ENCODE measurements around the gene HABP4. TPM values are rescaled to one million over a fixed set of nuclear protein-coding genes. Genes with fewer than 3 reads are reported as not detected.

HABP4 gene
- total RNA-seq, 1 donor from 2014 or later = 6.9 TPM

GRCh38 chr9:96476013-96476412 lies 26.0 kb downstream of the HABP4 start:
- DNase-seq (ENCODE audit: low read depth in 2 of 2) = no peak

DNA sequence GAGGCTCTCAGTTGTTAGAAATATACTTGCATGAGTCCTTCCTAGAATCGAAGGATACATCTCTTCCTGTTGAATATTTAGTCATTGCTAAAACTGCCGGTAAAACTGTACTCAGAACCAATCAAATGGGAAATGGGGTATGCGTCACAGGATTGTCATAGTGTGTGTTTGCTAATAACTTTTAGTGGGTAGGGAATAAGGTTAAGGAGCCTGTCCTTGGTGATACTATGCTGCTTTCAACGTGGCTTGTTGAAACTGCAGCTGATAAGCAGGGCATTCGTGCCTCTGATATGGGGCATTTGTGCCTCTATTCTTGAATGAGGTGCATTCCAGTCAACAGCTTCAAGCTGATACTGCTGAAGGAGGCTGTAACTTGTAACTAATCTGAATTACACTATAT lies 26.6 kb downstream of the HABP4 start:
- peak in 1 of 2 donors; percentile 79 for DNase-seq (ENCODE audit: low read depth in 2 of 2)

- no peak for DNase-seq (ENCODE audit: low read depth in 2 of 2)
Measured at GRCh38 chr9:96478829-96479371, 28.9 kb downstream of the HABP4 start.

DNA sequence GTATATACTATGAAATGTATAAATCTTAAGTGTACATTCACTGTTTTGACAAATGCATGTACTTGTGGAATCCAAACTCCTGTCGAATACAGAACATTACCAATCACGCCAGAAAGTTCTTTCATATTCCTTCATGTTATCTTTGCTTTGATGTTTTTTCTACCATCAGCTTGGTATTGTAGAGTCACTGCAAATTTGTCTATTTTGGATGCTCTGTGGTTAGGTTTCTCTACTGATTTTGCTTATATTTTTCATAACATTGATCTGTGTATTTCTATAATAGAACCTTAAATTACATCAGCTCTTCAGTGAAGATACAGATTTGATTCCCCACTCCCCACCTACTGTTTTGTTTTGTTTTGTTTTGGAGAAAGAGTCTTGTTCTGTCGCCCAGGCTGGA lies 30.8 kb downstream of the HABP4 start:
- DNase-seq (ENCODE audit: low read depth in 2 of 2) = no peak

GRCh38 chr9:96482476-96482875 lies 32.5 kb downstream of the HABP4 start:
- no peak for DNase-seq (ENCODE audit: low read depth in 2 of 2)

DNA sequence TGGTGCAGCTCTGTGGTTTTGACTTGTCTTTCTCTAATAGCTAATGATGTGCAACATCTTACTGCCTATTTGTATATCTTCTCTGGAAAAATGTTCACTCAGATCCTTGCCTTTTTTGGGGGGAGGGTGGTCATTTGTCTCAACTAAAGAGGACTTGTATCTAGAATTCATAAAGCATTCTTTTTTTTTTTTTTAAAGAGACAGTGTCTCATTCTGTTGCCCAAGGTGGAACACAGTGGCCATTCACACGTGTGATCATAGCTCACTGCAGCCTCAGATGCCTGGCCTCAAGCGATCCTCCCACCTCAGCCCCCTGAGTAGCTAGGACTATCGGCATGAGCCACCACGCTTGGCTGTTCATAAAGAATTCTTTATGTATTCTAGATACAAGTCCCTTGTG lies 33.2 kb downstream of the HABP4 start:
- DNase-seq (ENCODE audit: low read depth in 2 of 2) = no peak

DNA sequence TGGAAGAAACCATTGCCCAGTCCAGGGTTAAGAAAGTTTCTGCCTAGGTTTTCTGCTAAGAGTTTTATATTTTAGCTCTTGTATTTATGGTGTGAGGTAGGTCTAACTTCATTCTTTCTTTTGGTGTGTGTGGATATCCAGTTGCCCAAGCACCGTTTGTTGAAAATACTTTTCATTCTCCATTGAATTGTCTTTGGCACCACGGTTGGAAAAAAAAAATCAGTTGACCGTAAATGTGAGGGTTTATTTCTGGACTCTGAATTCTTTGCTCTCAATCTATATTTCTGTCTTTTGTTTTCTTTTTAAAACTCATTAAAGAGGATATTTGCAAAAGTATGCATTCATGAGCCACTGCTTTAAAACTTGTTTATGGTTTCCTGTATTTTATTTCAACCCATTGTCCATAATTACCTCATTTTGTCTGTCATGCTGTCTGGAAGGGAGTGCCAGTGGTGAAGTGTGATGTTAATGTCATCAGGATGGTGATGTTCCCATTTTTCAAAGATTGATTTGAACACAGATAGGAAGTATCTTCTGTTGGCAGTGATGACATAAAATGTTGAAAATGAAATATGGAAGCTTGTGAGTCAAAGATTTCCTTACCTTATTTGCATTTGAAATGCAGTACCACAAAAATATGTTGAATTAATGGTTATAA lies 33.9 kb downstream of the HABP4 start:
- peak in 1 of 2 donors; percentile 86 for DNase-seq (ENCODE audit: low read depth in 2 of 2)

GRCh38 chr9:96484521-96484931 lies 34.6 kb downstream of the HABP4 start:
- DNase-seq (ENCODE audit: low read depth in 2 of 2) = peak in 1 of 2 donors; percentile 19

DNA sequence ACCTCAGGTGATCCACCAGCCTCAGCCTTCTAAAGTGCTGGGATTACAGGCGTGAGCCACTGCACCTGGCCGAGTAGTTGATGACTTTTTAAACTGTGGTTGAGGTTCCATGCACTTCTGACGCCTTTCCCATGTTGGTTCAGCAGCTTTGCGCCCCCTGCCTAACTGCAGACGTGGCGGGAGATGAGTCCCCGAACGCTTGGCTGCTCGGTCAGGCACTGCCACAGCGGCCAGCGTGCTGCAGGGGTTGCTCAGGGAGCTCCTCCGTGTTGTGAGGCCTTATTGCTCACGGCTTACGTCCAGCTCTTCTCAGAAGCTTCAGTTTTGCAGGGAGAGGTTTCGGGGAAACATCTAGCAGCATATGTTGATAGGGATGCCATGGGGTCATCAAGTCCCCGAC lies 35.3 kb downstream of the HABP4 start:
- DNase-seq (ENCODE audit: low read depth in 2 of 2) = no peak

- DNase-seq (ENCODE audit: low read depth in 2 of 2) = peak; percentile 22 to 40
Measured at GRCh38 chr9:96486386-96487028, 36.5 kb downstream of the HABP4 start.

- DNase-seq (ENCODE audit: low read depth in 2 of 2) = peak in 1 of 2 donors; percentile 68
Measured at GRCh38 chr9:96487029-96487396, 37.0 kb downstream of the HABP4 start.

DNA sequence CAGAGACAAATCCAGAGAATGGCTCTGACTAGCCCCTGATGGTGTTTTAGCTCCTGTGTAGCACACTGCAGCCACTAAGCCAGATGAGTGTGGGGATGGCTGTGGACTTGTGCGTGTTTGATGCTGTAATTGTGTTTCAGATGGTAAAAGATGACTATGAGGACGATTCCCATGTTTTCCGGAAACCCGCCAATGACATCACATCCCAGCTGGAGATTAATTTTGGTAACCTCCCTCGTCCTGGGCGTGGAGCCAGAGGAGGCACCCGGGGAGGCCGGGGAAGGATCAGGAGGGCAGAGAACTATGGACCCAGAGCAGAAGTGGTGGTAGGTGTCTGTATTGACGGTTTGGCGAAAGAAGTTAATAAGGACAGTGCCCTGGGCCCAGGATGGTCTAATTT lies 38.0 kb downstream of the HABP4 start:
- peak in 1 of 2 donors; percentile 86 for DNase-seq (ENCODE audit: low read depth in 2 of 2)

DNA sequence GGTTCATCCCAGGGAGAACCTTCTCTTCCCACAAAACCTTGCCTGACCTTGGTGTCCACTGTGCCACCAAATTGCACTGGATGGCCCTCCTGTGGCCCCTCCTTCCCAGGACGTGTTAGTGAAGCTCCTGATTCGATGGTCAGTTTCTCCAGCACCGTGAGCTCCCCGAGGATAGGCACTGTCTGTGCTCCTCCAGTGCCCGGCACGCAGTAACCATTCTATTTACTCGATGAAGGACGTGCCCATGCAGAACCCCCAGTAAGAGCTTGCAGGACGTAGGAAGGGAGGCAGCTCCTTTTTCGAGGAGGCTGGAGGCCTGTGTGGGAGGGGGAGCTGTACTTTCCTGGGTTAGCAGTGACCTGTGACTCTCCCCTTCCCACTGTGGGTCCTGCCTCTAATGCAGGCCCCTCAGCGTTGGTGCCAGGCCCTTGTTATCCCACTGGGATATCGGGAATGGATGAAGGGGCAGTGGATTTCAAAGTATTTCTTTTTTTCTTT lies 39.6 kb downstream of the HABP4 start:
- DNase-seq (ENCODE audit: low read depth in 2 of 2) = no peak

- DNase-seq (ENCODE audit: low read depth in 2 of 2) = no peak
Measured at GRCh38 chr9:96490534-96491078, 40.6 kb downstream of the HABP4 start.

GRCh38 chr9:96491079-96491879 lies 41.3 kb downstream of the HABP4 start:
- DNase-seq (ENCODE audit: low read depth in 2 of 2) = no peak

DNA sequence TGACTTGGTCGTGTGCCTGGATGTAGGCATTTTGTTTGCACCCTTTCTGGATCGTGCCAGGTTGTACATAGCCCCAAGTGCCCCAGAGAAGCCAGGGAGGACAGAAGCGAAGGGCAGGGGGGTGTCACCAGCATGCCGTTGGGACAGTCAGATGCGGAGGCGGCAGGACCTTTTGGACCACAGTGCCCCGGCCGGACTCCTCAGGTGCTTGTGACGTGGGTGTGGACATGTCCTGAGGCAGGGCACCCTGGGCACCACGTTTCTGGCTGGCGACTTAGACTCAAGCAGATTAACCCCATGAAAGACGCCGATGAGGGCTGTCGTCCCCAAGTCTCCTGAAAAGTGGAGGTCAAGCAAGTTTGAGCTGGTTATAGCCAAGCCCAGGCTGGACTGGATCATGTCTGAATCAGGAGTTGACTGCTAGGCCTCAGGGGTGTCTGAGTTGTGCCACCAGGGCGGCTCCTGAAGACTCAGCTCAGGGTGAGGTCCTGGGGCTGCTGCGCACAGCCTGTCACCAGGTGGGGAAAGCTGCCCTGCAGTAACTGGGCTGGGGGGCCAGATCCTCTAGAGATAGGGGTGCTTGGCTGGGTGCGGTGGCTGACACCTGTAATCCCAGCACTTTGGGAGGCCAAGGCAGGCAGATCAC lies 42.0 kb downstream of the HABP4 start:
- DNase-seq (ENCODE audit: low read depth in 2 of 2) = no peak

DNA sequence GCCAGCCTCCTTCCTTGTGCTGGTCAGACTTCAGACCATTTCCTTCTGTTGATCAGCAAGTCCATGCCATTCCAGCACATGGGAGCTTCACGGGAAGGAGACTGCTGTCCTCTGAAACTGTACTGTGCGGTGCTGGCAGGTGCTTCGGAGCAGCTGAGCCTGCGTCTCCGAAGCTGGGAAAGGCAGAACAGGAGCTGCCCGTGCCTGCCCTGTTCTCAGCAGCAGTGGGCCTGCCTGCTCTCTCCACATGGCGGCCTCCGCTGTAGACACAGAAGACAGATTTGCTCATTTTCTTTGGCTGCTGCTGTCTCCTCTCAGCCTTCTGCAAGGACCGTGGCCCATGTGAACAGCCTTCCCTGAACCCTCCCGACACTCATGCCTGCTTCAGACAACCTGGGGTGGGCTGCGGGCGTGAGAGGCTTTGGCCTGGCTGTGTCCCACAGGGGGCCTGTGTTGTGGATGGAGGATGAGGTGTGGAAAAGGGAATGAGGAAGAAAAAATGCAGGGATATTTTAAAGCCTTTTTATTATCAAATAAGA lies 43.1 kb downstream of the HABP4 start:
- DNase-seq (ENCODE audit: low read depth in 2 of 2) = no peak

DNA sequence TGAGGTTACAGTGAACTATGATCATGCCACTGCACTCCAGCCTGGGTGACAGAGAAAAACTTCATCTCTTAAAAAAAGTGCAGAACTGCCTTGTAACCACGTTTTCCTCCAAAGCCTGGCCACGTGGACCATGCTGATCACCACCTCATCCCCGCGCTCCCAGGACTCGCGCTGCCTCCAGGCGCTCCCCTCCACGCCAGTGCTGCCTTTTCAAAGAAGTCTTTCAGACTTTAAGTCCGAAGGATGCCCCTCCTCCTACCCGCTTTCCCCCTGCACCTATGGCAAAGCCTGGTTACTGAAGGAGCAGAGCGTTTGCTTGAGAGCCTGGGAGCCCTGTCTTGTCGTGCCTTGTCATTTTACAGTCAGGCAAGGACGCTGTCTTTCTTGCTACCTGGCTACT lies 43.8 kb downstream of the HABP4 start:
- DNase-seq (ENCODE audit: low read depth in 2 of 2) = no peak

GRCh38 chr9:96494215-96494800 lies 44.3 kb downstream of the HABP4 start:
- DNase-seq (ENCODE audit: low read depth in 2 of 2) = no peak

DNA sequence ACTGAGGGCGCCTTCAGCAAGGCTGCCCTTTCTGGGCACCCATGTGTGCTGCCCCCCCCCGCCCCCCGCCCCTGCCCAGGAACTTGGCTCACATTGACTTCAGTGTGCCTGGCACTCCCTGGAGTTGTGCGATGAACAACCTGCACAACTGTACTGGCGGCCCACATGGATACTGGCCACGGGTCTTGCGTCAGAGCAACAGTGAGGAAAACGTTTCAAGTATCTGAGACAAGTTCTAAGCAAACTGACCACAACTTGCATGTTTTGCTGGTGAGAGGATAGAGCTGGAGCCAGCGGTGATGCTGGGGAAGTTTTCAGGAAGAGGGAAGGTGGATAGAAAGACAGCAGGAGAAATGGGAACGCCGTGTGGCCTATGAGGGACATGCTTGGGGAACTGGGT lies 45.4 kb downstream of the HABP4 start:
- DNase-seq (ENCODE audit: low read depth in 2 of 2) = no peak
